ENCODE measurements around the gene AKR1B15.

GRCh38 chr7:134545918-134546317 is 3.0 kb upstream of the AKR1B15 start:
- TF ChIP-seq FOXK2 (conservative IDR thresholded peaks at IDR 0.05 in 1 of 2, IDR thresholded peaks at IDR 0.05 in 1 of 2; ENCODE audit: low read depth in 2 of 2) = no peak
- no peak for TF ChIP-seq YBX1 (IDR thresholded peaks at IDR 0.05)
- no peak for TF ChIP-seq XRCC4 (IDR thresholded peaks at IDR 0.05; ENCODE audit: extremely low read depth, insufficient read depth, insufficient read length)
- TF ChIP-seq, protein P1, sequence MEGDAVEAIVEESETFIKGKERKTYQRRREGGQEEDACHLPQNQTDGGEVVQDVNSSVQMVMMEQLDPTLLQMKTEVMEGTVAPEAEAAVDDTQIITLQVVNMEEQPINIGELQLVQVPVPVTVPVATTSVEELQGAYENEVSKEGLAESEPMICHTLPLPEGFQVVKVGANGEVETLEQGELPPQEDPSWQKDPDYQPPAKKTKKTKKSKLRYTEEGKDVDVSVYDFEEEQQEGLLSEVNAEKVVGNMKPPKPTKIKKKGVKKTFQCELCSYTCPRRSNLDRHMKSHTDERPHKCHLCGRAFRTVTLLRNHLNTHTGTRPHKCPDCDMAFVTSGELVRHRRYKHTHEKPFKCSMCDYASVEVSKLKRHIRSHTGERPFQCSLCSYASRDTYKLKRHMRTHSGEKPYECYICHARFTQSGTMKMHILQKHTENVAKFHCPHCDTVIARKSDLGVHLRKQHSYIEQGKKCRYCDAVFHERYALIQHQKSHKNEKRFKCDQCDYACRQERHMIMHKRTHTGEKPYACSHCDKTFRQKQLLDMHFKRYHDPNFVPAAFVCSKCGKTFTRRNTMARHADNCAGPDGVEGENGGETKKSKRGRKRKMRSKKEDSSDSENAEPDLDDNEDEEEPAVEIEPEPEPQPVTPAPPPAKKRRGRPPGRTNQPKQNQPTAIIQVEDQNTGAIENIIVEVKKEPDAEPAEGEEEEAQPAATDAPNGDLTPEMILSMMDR (IDR thresholded peaks at IDR 0.05 in 2 of 3, conservative IDR thresholded peaks at IDR 0.05 in 1 of 3; ENCODE audit: insufficient read depth in 2 of 3, low read depth in 1 of 3, low read length in 3 of 3) = no peak
- TF ChIP-seq FOXJ3 (CRISPR knock-in tag; IDR thresholded peaks at IDR 0.05) = no peak
- TF ChIP-seq EHMT2 (IDR thresholded peaks at IDR 0.05) = no peak
- no peak for TF ChIP-seq NFE2L1 (tag; IDR thresholded peaks at IDR 0.05; ENCODE audit: borderline replicate concordance, low read depth)
- TF ChIP-seq EP300 (IDR thresholded peaks at IDR 0.05; ENCODE audit: low read length) = no peak
- TF ChIP-seq, protein P2, sequence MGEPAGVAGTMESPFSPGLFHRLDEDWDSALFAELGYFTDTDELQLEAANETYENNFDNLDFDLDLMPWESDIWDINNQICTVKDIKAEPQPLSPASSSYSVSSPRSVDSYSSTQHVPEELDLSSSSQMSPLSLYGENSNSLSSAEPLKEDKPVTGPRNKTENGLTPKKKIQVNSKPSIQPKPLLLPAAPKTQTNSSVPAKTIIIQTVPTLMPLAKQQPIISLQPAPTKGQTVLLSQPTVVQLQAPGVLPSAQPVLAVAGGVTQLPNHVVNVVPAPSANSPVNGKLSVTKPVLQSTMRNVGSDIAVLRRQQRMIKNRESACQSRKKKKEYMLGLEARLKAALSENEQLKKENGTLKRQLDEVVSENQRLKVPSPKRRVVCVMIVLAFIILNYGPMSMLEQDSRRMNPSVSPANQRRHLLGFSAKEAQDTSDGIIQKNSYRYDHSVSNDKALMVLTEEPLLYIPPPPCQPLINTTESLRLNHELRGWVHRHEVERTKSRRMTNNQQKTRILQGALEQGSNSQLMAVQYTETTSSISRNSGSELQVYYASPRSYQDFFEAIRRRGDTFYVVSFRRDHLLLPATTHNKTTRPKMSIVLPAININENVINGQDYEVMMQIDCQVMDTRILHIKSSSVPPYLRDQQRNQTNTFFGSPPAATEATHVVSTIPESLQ (CRISPR knock-in tag; IDR thresholded peaks at IDR 0.05) = no peak
- no peak for TF ChIP-seq RFX5 (IDR thresholded peaks at IDR 0.05; ENCODE audit: low read depth, low read length)
- no peak for TF ChIP-seq NFE2 (IDR thresholded peaks at IDR 0.05; ENCODE audit: low read depth)

All from K562 (cell line).